WI38 (cell line): ENCODE data around the gene USP16.
A peak's percentile ranks its signal among the peaks of the same experiment; 100 is the strongest.

ENCODE experiments used
- H3K4me3 ChIP-seq: 2 replicates; pipeline ENCODE4 v1.5.1; 2011; ENCODE audit warnings: low read depth, mild to moderate bottlenecking, control low read depth, low read length
- CTCF ChIP-seq: IDR thresholded peaks from 2 replicates; pipeline ENCODE4 v1.5.1; 2012; ENCODE audit warnings: low read depth, mild to moderate bottlenecking, control low read depth, low read length

The USP16 gene

GRCh38 chr21:29017639-29018237, 6.7 kb upstream of the USP16 start:
- H3K4me3 ChIP-seq, result no peak overlapping the region; the same call in 1 of the 2 replicates
- TF ChIP-seq CTCF, result no peak

DNA sequence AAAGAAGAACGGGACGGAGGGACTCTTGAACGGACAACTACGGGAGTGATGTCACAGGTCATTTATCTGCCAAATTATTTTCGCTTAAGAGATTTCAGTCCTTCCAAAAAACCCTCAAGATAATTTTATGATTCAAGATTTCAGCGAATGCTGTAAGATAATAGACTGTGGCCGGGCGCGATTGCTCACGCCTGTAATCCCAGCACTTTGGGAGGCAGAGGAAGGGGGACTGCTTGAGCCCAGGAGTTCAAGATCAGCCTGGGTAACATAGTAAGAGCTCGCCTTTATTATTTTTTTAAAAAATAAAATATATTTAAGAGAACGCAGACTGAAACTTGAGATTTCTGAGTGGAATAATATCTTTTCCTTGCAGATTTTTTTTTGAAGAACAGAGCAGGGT, 5.9 kb upstream of the USP16 start:
- peak overlapping the region; percentile 89 for H3K4me3 ChIP-seq
- TF ChIP-seq CTCF, result no peak

DNA sequence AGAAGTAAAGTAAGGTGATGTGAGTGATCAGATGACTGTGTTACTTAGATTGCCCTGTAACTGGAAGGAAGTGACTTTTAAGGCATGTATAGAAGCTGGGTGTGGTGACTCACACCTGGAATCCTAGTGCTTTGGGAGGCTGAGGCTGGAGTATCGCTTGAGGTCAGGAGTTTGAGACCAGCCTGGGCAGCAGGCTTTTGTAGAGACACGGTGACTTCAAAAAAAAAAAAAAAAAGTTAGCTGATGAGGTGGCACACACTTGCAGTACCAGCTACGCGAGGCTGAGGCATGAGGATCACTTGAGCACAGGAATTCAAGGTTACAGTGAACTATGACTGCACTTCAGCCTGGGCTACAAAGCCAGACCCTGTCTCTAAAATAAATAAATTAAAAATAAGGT, 2.3 kb upstream of the USP16 start:
- H3K4me3 ChIP-seq, result no peak overlapping the region
- TF ChIP-seq CTCF, result no peak

GRCh38 chr21:29025328-29025713, 853 bp downstream of the USP16 start:
- no peak for TF ChIP-seq CTCF
- H3K4me3 ChIP-seq, result peak overlapping the region; percentile 80

GRCh38 chr21:29029524-29029923, 5.1 kb downstream of the USP16 start:
- no peak overlapping the region for H3K4me3 ChIP-seq
- no peak for TF ChIP-seq CTCF

GRCh38 chr21:29030909-29031308, 6.4 kb downstream of the USP16 start:
- no peak for TF ChIP-seq CTCF
- H3K4me3 ChIP-seq, result no peak overlapping the region

GRCh38 chr21:29033301-29033700, 8.8 kb downstream of the USP16 start:
- no peak overlapping the region for H3K4me3 ChIP-seq
- no peak for TF ChIP-seq CTCF
